MCF 10A (cell line): ENCODE data around the gene ADPRS. TPM values are rescaled to one million over a fixed set of nuclear protein-coding genes. Genes with fewer than 3 reads are reported as not detected.

Experiments used
- BruUV-seq: library from RNA; stranded (reverse); fragments of 400-500 nt; replicated peaks from 2 replicates; lab custom pipeline; 2021; lab: Mats Ljungman, UMichigan
- CTCF ChIA-PET: fragments of 300-600 bp; sonication (Branson Sonifier 250); formaldehyde crosslinking; extraction: SDS; loops from one replicate; lab custom pipeline; 2021; ENCODE audit warnings: antibody characterized with exemption, inconsistent platforms; lab: Yijun Ruan, JAX
- POLR2A ChIA-PET: fragments of 300-600, 350-650 bp; sonication (Branson Sonifier 250); formaldehyde crosslinking; extraction: SDS; loops from one replicate; lab custom pipeline; 2020; ENCODE audit warnings: antibody characterized with exemption, inconsistent platforms; lab: Yijun Ruan, JAX
- DNase-seq: peaks from one replicate; pipeline ENCODE4 v3.0.0-alpha.2; 2018; ENCODE audit not compliant: unreplicated experiment
- H3K27ac Mint-ChIP-seq: one replicate; pipeline ENCODE4 v1.8.0; 2022; ENCODE audit warnings: mild to moderate bottlenecking, low read depth, mixed read lengths; ENCODE audit not compliant: unreplicated experiment
- H3K27me3 Mint-ChIP-seq: one replicate; pipeline ENCODE4 v1.8.0; 2022; ENCODE audit warnings: mixed read lengths; ENCODE audit not compliant: insufficient read depth, unreplicated experiment
- H3K36me3 Mint-ChIP-seq: one replicate; pipeline ENCODE4 v1.8.0; 2022; ENCODE audit warnings: mild to moderate bottlenecking, moderate library complexity, mixed read lengths; ENCODE audit not compliant: insufficient read depth, unreplicated experiment
- H3K4me1 Mint-ChIP-seq: one replicate; pipeline ENCODE4 v1.8.0; 2022; ENCODE audit warnings: mixed read lengths; ENCODE audit not compliant: insufficient read depth, unreplicated experiment
- H3K4me3 Mint-ChIP-seq: one replicate; pipeline ENCODE4 v1.8.0; 2022; ENCODE audit warnings: mild to moderate bottlenecking, moderate library complexity, mixed read lengths; ENCODE audit not compliant: unreplicated experiment
- H3K9me3 Mint-ChIP-seq: one replicate; pipeline ENCODE4 v1.8.0; 2022; ENCODE audit warnings: mixed read lengths; ENCODE audit not compliant: unreplicated experiment
- intact Hi-C: fragments of 100-400 bp; cut with micrococcal nuclease; formaldehyde crosslinking; loops from 2 replicates; pipeline ENCODE4 v1.14.1; 2022
- total RNA-seq: library from RNA; stranded (reverse); gene quantifications from 2 replicates; pipeline ENCODE4 v1.2.3, GENCODE V29; 2022
- TF ChIP-seq, protein P1 (sequence below): fragments of 200-600 bp; IDR thresholded peaks from one replicate; pipeline ENCODE4 v1.8.0; 2022; ENCODE audit warnings: antibody characterized with exemption, mild to moderate bottlenecking; ENCODE audit not compliant: unreplicated experiment

Gene ADPRS
- total RNA-seq, 1 experiment from 2014 or later, result 26.4 TPM

DNA sequence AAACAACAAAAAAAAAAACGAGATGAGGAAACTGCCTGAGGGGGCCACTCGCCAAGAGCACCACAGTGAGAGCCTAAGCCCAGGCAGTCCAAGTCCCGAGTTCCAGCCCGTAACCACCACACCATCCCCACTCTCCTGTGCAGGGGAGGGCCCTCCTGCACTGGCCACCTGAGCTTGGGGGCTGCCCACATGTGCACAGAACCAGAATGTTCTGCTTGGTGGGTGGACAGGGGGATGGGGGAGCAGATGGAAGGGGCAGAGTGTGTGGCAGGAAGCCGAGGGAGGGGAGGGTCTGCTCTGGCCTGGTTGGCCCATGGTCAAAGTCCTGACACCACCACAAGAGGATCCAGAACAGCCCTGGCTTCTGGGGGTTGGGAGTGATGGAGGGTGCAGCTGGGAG lies 17.6 kb downstream of the ADPRS start:
- Mint-ChIP-seq H3K27ac (no peak overlapping the region), H3K27me3 (no peaks in the 10 kb centered on the region), H3K4me3 (no peak overlapping the region), H3K9me3 (no peaks in the 10 kb centered on the region), H3K36me3 (no peaks in the 10 kb centered on the region), H3K4me1 (peaks cover 6% of the 10 kb centered on the region)
- intact Hi-C loops, result no loop called here
- CTCF ChIA-PET, result interaction anchor here (0.6 to 1.2 kb wide), 2 partner anchors 19 to 395 kb away, joined by 3 to 4 read pairs; no protein-coding TSS in a partner anchor
- POLR2A ChIA-PET, result no interaction called here
- no TSS peak for BruUV-seq
- no peak for DNase-seq
- TF ChIP-seq, protein P1, sequence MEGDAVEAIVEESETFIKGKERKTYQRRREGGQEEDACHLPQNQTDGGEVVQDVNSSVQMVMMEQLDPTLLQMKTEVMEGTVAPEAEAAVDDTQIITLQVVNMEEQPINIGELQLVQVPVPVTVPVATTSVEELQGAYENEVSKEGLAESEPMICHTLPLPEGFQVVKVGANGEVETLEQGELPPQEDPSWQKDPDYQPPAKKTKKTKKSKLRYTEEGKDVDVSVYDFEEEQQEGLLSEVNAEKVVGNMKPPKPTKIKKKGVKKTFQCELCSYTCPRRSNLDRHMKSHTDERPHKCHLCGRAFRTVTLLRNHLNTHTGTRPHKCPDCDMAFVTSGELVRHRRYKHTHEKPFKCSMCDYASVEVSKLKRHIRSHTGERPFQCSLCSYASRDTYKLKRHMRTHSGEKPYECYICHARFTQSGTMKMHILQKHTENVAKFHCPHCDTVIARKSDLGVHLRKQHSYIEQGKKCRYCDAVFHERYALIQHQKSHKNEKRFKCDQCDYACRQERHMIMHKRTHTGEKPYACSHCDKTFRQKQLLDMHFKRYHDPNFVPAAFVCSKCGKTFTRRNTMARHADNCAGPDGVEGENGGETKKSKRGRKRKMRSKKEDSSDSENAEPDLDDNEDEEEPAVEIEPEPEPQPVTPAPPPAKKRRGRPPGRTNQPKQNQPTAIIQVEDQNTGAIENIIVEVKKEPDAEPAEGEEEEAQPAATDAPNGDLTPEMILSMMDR, result no peak

- ChIA-PET CTCF (interaction anchor here (0.5 to 1.3 kb wide), 4 partner anchors 9 to 1326 kb away, joined by 3 to 4 read pairs (median 4); no protein-coding TSS in a partner anchor), POLR2A (interaction anchor here (0.7 kb wide), 1 partner anchor 10 kb away, joined by 3 read pairs; no protein-coding TSS in a partner anchor)
- no peaks in the 10 kb centered on the region for H3K9me3 Mint-ChIP-seq
- H3K4me1 Mint-ChIP-seq, result peaks cover 6% of the 10 kb centered on the region
- no peak overlapping the region for H3K4me3 Mint-ChIP-seq
- no TSS peak for BruUV-seq
- intact Hi-C loops, result no loop called here
- TF ChIP-seq, protein P1, result no peak
- DNase-seq, result no peak
- no peaks in the 10 kb centered on the region for H3K36me3 Mint-ChIP-seq
- no peaks in the 10 kb centered on the region for H3K27me3 Mint-ChIP-seq
- H3K27ac Mint-ChIP-seq, result no peak overlapping the region
Observed at GRCh38 chr1:36107394-36107793, 18.7 kb downstream of the ADPRS start.

- Mint-ChIP-seq H3K4me3 (no peak overlapping the region), H3K4me1 (peaks cover 6% of the 10 kb centered on the region), H3K9me3 (no peaks in the 10 kb centered on the region), H3K27ac (no peak overlapping the region), H3K36me3 (no peaks in the 10 kb centered on the region), H3K27me3 (no peaks in the 10 kb centered on the region)
- ChIA-PET POLR2A (no interaction called here), CTCF (no interaction called here)
- TF ChIP-seq, protein P1, result no peak
- no TSS peak for BruUV-seq
- DNase-seq, result no peak
- intact Hi-C loops, result no loop called here
Observed at GRCh38 chr1:36108314-36108713, 19.6 kb downstream of the ADPRS start.

- no peak overlapping the region for H3K27ac Mint-ChIP-seq
- H3K36me3 Mint-ChIP-seq, result no peaks in the 10 kb centered on the region
- no peaks in the 10 kb centered on the region for H3K9me3 Mint-ChIP-seq
- TF ChIP-seq, protein P1, result no peak
- H3K27me3 Mint-ChIP-seq, result no peaks in the 10 kb centered on the region
- BruUV-seq, result no TSS peak
- peak; percentile 42 for DNase-seq
- H3K4me3 Mint-ChIP-seq, result no peak overlapping the region
- ChIA-PET POLR2A (no interaction called here), CTCF (interaction anchor here (1.0 to 2.0 kb wide), 3 partner anchors 8 to 79 kb away, joined by 3 to 5 read pairs (median 4); no protein-coding TSS in a partner anchor)
- peaks cover 6% of the 10 kb centered on the region for H3K4me1 Mint-ChIP-seq
- intact Hi-C loops, result no loop called here
Observed at GRCh38 chr1:36109041-36109679, 20.5 kb downstream of the ADPRS start.
